Measurements from ENCODE around the gene ATRIP.

GRCh38 chr3:48411606-48412374 is 34.7 kb upstream of the ATRIP start:
- TF ChIP-seq, protein P1, sequence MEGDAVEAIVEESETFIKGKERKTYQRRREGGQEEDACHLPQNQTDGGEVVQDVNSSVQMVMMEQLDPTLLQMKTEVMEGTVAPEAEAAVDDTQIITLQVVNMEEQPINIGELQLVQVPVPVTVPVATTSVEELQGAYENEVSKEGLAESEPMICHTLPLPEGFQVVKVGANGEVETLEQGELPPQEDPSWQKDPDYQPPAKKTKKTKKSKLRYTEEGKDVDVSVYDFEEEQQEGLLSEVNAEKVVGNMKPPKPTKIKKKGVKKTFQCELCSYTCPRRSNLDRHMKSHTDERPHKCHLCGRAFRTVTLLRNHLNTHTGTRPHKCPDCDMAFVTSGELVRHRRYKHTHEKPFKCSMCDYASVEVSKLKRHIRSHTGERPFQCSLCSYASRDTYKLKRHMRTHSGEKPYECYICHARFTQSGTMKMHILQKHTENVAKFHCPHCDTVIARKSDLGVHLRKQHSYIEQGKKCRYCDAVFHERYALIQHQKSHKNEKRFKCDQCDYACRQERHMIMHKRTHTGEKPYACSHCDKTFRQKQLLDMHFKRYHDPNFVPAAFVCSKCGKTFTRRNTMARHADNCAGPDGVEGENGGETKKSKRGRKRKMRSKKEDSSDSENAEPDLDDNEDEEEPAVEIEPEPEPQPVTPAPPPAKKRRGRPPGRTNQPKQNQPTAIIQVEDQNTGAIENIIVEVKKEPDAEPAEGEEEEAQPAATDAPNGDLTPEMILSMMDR (IDR thresholded peaks at IDR 0.05): no peak
- TF ChIP-seq POLR2A (IDR thresholded peaks at IDR 0.05): no peak
- no peak for TF ChIP-seq EP300 (IDR thresholded peaks at IDR 0.05)

All from tibial nerve (tissue), 4 donors.